Measurements from ENCODE around the gene GALNT10. TPM values are rescaled to one million over a fixed set of nuclear protein-coding genes. Genes with fewer than 3 reads are reported as not detected.

The GALNT10 gene
- total and polyA plus RNA-seq, 2 of the 8 experiments (the other 6 are each of a cell fraction or from before 2014, with no cell fraction given): 4.6 to 15.5 TPM

- Histone ChIP-seq H3K27ac (ENCODE audit: low read depth, low read length) (no peak overlapping the region), H4K5ac (ENCODE audit: insufficient read length, low read depth, low read length) (no peak overlapping the region), H4K91ac (replicated peaks; ENCODE audit: insufficient read length, low read length) (no peak overlapping the region), H2BK20ac (ENCODE audit: low read length) (no peak overlapping the region), H3K9me3 (ENCODE audit: insufficient read depth in 2 of 2, low read depth in 1 of 2, low read length in 1 of 2) (no peaks in the 10 kb centered on the region), H3K27me3 (replicated peaks in 1 of 4; ENCODE audit: control insufficient read depth in 3 of 4, extremely low read depth in 1 of 4, insufficient read depth in 3 of 4, low read length in 3 of 4) (no peaks in the 10 kb centered on the region; a peak in 1 of 7 replicates), H2BK15ac (ENCODE audit: low read length) (no peak overlapping the region), H3K36me3 (ENCODE audit: control insufficient read depth in 2 of 4, insufficient read depth in 4 of 4, low read length in 3 of 4) (no peaks in the 10 kb centered on the region), H2AFZ (ENCODE audit: low read length) (no peak overlapping the region), H3K23me2 (ENCODE audit: low read depth, low read length) (no peaks in the 10 kb centered on the region), H2AK5ac (ENCODE audit: low read depth, low read length) (no peak overlapping the region), H3K79me1 (ENCODE audit: low read depth, low read length) (no peaks in the 10 kb centered on the region; the same call in 1 of the 2 replicates), H4K8ac (ENCODE audit: extremely low read depth, insufficient read depth, low read length) (no peak overlapping the region), H3K14ac (ENCODE audit: insufficient read length) (no peak overlapping the region), H3K23ac (ENCODE audit: insufficient read length) (no peak overlapping the region), H4K20me1 (replicated peaks in 1 of 2; ENCODE audit: control insufficient read depth in 1 of 2, insufficient read depth in 2 of 2, low read length in 2 of 2) (peaks cover 0 to 2% of the 10 kb centered on the region in 2 experiments), H3K56ac (replicated peaks; ENCODE audit: insufficient read length, low read depth, low read length) (no peak overlapping the region), H2BK120ac (replicated peaks; ENCODE audit: low read depth, low read length) (no peak overlapping the region), H3K4ac (replicated peaks; ENCODE audit: insufficient read length, low read depth, low read length) (no peak overlapping the region), H3K4me2 (ENCODE audit: insufficient read depth in 1 of 2, low read depth in 2 of 2, low read length in 2 of 2) (no peak overlapping the region), H3K4me1 (replicated peaks in 1 of 4; ENCODE audit: control insufficient read depth in 3 of 4, insufficient read depth in 4 of 4, low read length in 3 of 4) (no peaks in the 10 kb centered on the region), H3K79me2 (ENCODE audit: control insufficient read depth in 1 of 2, insufficient read depth in 2 of 2, low read length in 2 of 2) (no peaks in the 10 kb centered on the region), H3K4me3 (ENCODE audit: extremely low read depth in 1 of 4, insufficient read depth in 2 of 4, low read depth in 3 of 4, low read length in 4 of 4) (no peak overlapping the region), H3K18ac (ENCODE audit: extremely low read depth, low read length) (no peak overlapping the region), H3K9ac (replicated peaks in 1 of 4; ENCODE audit: extremely low read depth in 1 of 4, low read depth in 3 of 4, low read length in 3 of 4) (no peak overlapping the region), H2BK5ac (ENCODE audit: low read depth, low read length) (no peak overlapping the region), H2BK12ac (ENCODE audit: low read depth, low read length) (no peak overlapping the region)
- POLR2A ChIA-PET (ENCODE audit: partially characterized antibody): no interaction called here
- CTCF ChIA-PET (ENCODE audit: partially characterized antibody): interaction anchor here (1.0 to 7.5 kb wide), 16 partner anchors 8 to 1871 kb away, joined by 3 to 61 read pairs (median 12); partner anchors contain the start of gene GALNT10
- WGBS, 2 experiments (ENCODE audit: extremely low coverage in 1 of 2, insufficient coverage in 1 of 2, insufficient read length in 1 of 2, insufficient replicate concordance in 2 of 2, low coverage in 1 of 2, low lambda C conversion rate in 2 of 2, missing lambda C conversion rate in 1 of 2): 89% methylated on average over 4 of the region's 4 CpGs; no CpG with 5 or more reads in 1 of the 2 experiments
- DNase-seq (ENCODE audit: low read depth in 1 of 2, low spot score in 2 of 2): no peak
- no peak for FAIRE-seq
- no peak for TF ChIP-seq KDM5A (IDR thresholded peaks at IDR 0.05; ENCODE audit: low read length)
- no peak for TF ChIP-seq NRF1 (IDR thresholded peaks at IDR 0.05; ENCODE audit: low read depth, low read length)
- TF ChIP-seq, protein P1, sequence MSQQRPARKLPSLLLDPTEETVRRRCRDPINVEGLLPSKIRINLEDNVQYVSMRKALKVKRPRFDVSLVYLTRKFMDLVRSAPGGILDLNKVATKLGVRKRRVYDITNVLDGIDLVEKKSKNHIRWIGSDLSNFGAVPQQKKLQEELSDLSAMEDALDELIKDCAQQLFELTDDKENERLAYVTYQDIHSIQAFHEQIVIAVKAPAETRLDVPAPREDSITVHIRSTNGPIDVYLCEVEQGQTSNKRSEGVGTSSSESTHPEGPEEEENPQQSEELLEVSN (IDR thresholded peaks at IDR 0.05): no peak
- no peak for TF ChIP-seq SIN3A (conservative IDR thresholded peaks at IDR 0.05 in 1 of 2, IDR thresholded peaks at IDR 0.05 in 1 of 2; ENCODE audit: low read depth in 1 of 2, low read length in 2 of 2)
- no peak for TF ChIP-seq JUND (IDR thresholded peaks at IDR 0.05; ENCODE audit: low read length)
- no peak for TF ChIP-seq GTF2F1 (IDR thresholded peaks at IDR 0.05; ENCODE audit: borderline replicate concordance, low read depth, low read length)
- no peak for TF ChIP-seq FOSL1 (IDR thresholded peaks at IDR 0.05; ENCODE audit: insufficient read depth, low read depth, low read length)
- no peak for TF ChIP-seq KDM4A (IDR thresholded peaks at IDR 0.05; ENCODE audit: low read depth, low read length, severe bottlenecking)
- TF ChIP-seq SP1 (IDR thresholded peaks at IDR 0.05; ENCODE audit: low read depth, low read length): no peak
- TF ChIP-seq BRCA1 (IDR thresholded peaks at IDR 0.05; ENCODE audit: low read depth, low read length): no peak
- TF ChIP-seq CREB1 (IDR thresholded peaks at IDR 0.05): no peak
- no peak for TF ChIP-seq SP4 (IDR thresholded peaks at IDR 0.05; ENCODE audit: low read length)
- TF ChIP-seq ASH2L (IDR thresholded peaks at IDR 0.05; ENCODE audit: low read length): no peak
- no peak for TF ChIP-seq SUZ12 (IDR thresholded peaks at IDR 0.05; ENCODE audit: low read length)
Measured at GRCh38 chr5:154403234-154403633, 212.7 kb downstream of the GALNT10 start.
